ENCODE measurements around the gene HMG20A. TPM values are rescaled to one million over a fixed set of nuclear protein-coding genes. Genes with fewer than 3 reads are reported as not detected.
A peak's percentile ranks its signal among the peaks of the same experiment; 100 is the strongest.
"Not testable (repeated sequence)": the region's sequence is repeated elsewhere in the genome, so short reads cannot be mapped to it uniquely, and the experiment has no call there.

The HMG20A gene
- total RNA-seq: 34.0 and 49.0 TPM in 2 replicates

GRCh38 chr15:77420610-77421369, at the start of gene HMG20A:
TSS of gene HMG20A (plus strand) at chr15:77420888. CDS start at chr15:77458408, 37,520 bp downstream.
- peak; percentile 84 for DNase-seq

GRCh38 chr15:77371850-77372563, 48.7 kb upstream of the HMG20A start:
- no peak for DNase-seq

GRCh38 chr15:77373441-77373840, 47.2 kb upstream of the HMG20A start:
- no peak for DNase-seq

- no peak for DNase-seq
These were observed 45.6 kb upstream of the HMG20A start for GRCh38 chr15:77375133-77375532.

- DNase-seq: no peak
These were observed 43.9 kb upstream of the HMG20A start for GRCh38 chr15:77376770-77377169.

- no peak for DNase-seq
These were observed 40.7 kb upstream of the HMG20A start for GRCh38 chr15:77380033-77380432.

- DNase-seq: no peak
These were observed 36.6 kb upstream of the HMG20A start for GRCh38 chr15:77384086-77384485.

- DNase-seq: no peak
These were observed 35.9 kb upstream of the HMG20A start for GRCh38 chr15:77384589-77385359.

GRCh38 chr15:77386626-77387025, 34.1 kb upstream of the HMG20A start:
- no peak for DNase-seq

GRCh38 chr15:77387365-77388105, 33.2 kb upstream of the HMG20A start:
- DNase-seq: no peak

- no peak for DNase-seq
These were observed 29.2 kb upstream of the HMG20A start for GRCh38 chr15:77391372-77391951.

GRCh38 chr15:77392762-77393470, 27.8 kb upstream of the HMG20A start:
- no peak for DNase-seq

- DNase-seq: no peak
These were observed 27.2 kb upstream of the HMG20A start for GRCh38 chr15:77393471-77393840.

- no peak for DNase-seq
These were observed 25.5 kb upstream of the HMG20A start for GRCh38 chr15:77395013-77395774.

GRCh38 chr15:77396692-77397091, 24.0 kb upstream of the HMG20A start:
- DNase-seq: no peak

- DNase-seq: no peak
These were observed 21.8 kb upstream of the HMG20A start for GRCh38 chr15:77398927-77399326.

- DNase-seq: no peak
These were observed 20.4 kb upstream of the HMG20A start for GRCh38 chr15:77400258-77400657.

GRCh38 chr15:77402740-77403379, 17.8 kb upstream of the HMG20A start:
- peak; percentile 41 for DNase-seq

GRCh38 chr15:77406173-77406759, 14.4 kb upstream of the HMG20A start:
- DNase-seq: not testable (repeated sequence)

- no peak for DNase-seq
These were observed 13.8 kb upstream of the HMG20A start for GRCh38 chr15:77406846-77407245.

Data from dermis blood vessel endothelial cell (primary cell).